NCI-H69 (cell line): ENCODE results near the gene MYO3A.
"Not testable (repeated sequence)": the region's sequence is repeated elsewhere in the genome, so short reads cannot be mapped to it uniquely, and the experiment has no call there.

Source experiments
- DNase-seq: peaks from one replicate; lab custom pipeline; 2025; lab: John Stamatoyannopoulos, UW

Gene MYO3A

GRCh38 chr10:25974897-25975459 lies 40.9 kb downstream of the MYO3A start:
- no peak for DNase-seq

GRCh38 chr10:25978771-25979170 lies 44.7 kb downstream of the MYO3A start:
- no peak for DNase-seq

GRCh38 chr10:25982107-25982506 lies 48.1 kb downstream of the MYO3A start:
- no peak for DNase-seq

- DNase-seq, result no peak
Observed at GRCh38 chr10:25988583-25988982, 54.6 kb downstream of the MYO3A start.

- DNase-seq, result no peak
Observed at GRCh38 chr10:25989951-25990350, 55.9 kb downstream of the MYO3A start.

GRCh38 chr10:25999295-25999981 lies 65.4 kb downstream of the MYO3A start:
- DNase-seq, result no peak

GRCh38 chr10:26000971-26001370 lies 66.9 kb downstream of the MYO3A start:
- no peak for DNase-seq

GRCh38 chr10:26002466-26002865 lies 68.4 kb downstream of the MYO3A start:
- DNase-seq, result not testable (repeated sequence)

- no peak for DNase-seq
Observed at GRCh38 chr10:26015092-26015491, 81.1 kb downstream of the MYO3A start.

- no peak for DNase-seq
Observed at GRCh38 chr10:26022831-26023230, 88.8 kb downstream of the MYO3A start.

- no peak for DNase-seq
Observed at GRCh38 chr10:26024303-26024702, 90.3 kb downstream of the MYO3A start.

GRCh38 chr10:26025523-26025922 lies 91.5 kb downstream of the MYO3A start:
- DNase-seq, result peak; percentile 6

GRCh38 chr10:26029858-26030257 lies 95.8 kb downstream of the MYO3A start:
- DNase-seq, result no peak

- DNase-seq, result no peak
Observed at GRCh38 chr10:26031300-26031699, 97.3 kb downstream of the MYO3A start.

- DNase-seq, result no peak
Observed at GRCh38 chr10:26043469-26043868, 109.4 kb downstream of the MYO3A start.

- DNase-seq, result peak; percentile 43
Observed at GRCh38 chr10:26044141-26044749, 110.2 kb downstream of the MYO3A start.

- DNase-seq, result peak; percentile 74
Observed at GRCh38 chr10:26046073-26046700, 112.2 kb downstream of the MYO3A start.

- peak; percentile 3 for DNase-seq
Observed at GRCh38 chr10:26048756-26049155, 114.7 kb downstream of the MYO3A start.

- DNase-seq, result no peak
Observed at GRCh38 chr10:26052326-26052725, 118.3 kb downstream of the MYO3A start.

- no peak for DNase-seq
Observed at GRCh38 chr10:26057466-26057865, 123.4 kb downstream of the MYO3A start.

- no peak for DNase-seq
Observed at GRCh38 chr10:26064106-26064505, 130.1 kb downstream of the MYO3A start.

GRCh38 chr10:26067680-26068079 lies 133.7 kb downstream of the MYO3A start:
- no peak for DNase-seq

GRCh38 chr10:26080971-26081370 lies 146.9 kb downstream of the MYO3A start:
- peak; percentile 41 for DNase-seq
